RWPE1 (cell line): ENCODE results near the gene WWOX.

Source experiments
- CTCF ChIA-PET: fragments of 350-600 bp; sonication (Branson Sonifier 250); formaldehyde crosslinking; extraction: SDS; loops from one replicate; lab custom pipeline; 2021; lab: Yijun Ruan, JAX
- POLR2A ChIA-PET: fragments of 400-600 bp; formaldehyde crosslinking; extraction: SDS; loops from one replicate; lab custom pipeline; 2020; ENCODE audit warnings: antibody characterized with exemption; ENCODE audit not compliant: low non-redundant PET; lab: Yijun Ruan, JAX
- DNase-seq: peaks from one replicate; pipeline ENCODE4 v3.0.0; 2012; ENCODE audit warnings: low spot score
- H3K27ac ChIP-seq: fragments of 450-650 bp; 2 replicates; pipeline ENCODE4 v1.5.1; 2017
- TF ChIP-seq, protein P1 (sequence below): fragments of 450-650 bp; conservative IDR thresholded peaks from 2 replicates; pipeline ENCODE4 v1.5.1; 2017; ENCODE audit warnings: low read depth, mild to moderate bottlenecking

The WWOX gene

DNA sequence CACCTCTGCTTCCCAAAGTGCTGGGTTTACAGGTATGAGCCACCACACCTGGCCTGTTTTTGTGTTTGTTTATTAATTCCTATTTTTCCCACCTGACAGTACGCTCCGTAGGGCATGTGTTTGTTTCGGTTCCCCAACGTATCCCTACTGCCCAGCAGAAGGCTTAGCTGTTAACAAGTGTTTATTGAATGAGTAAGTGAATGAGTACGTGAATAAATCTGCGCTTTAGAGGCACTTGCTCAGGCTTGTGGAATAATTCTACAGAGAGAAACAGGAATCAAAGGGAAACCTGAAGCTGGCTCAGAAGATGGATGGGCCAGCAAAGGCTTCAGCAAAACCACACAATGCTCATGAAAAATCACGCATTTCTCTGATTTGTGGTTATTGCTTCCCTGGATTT lies 853.2 kb downstream of the WWOX start:
- TF ChIP-seq, protein P1, sequence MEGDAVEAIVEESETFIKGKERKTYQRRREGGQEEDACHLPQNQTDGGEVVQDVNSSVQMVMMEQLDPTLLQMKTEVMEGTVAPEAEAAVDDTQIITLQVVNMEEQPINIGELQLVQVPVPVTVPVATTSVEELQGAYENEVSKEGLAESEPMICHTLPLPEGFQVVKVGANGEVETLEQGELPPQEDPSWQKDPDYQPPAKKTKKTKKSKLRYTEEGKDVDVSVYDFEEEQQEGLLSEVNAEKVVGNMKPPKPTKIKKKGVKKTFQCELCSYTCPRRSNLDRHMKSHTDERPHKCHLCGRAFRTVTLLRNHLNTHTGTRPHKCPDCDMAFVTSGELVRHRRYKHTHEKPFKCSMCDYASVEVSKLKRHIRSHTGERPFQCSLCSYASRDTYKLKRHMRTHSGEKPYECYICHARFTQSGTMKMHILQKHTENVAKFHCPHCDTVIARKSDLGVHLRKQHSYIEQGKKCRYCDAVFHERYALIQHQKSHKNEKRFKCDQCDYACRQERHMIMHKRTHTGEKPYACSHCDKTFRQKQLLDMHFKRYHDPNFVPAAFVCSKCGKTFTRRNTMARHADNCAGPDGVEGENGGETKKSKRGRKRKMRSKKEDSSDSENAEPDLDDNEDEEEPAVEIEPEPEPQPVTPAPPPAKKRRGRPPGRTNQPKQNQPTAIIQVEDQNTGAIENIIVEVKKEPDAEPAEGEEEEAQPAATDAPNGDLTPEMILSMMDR: no peak
- DNase-seq: no peak
- ChIA-PET CTCF (interaction anchor here (0.7 to 0.8 kb wide), 2 partner anchors 46 to 505 kb away, joined by 3 to 6 read pairs; no protein-coding TSS in a partner anchor), POLR2A (no interaction called here)
- H3K27ac ChIP-seq: no peak overlapping the region

DNA sequence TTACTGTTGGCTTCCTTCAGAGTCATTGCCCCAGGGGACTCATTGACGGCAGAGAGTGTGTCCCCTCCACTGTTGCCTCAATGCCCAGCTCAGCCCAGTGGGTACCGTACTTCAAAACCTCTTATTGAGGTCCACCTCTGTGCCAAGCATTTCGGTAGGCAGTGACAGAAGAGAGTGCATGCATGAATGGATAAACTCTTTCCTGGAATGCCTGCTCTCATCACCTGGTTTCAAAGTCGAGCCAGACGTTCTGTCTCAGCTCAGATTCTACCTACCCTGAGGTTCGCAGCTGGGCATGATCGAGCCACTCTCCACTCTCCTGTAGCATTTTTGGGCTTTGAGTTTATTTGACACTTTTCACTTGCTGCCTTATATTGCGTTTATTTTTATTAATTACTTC lies 854.1 kb downstream of the WWOX start:
- ChIA-PET CTCF (no interaction called here), POLR2A (no interaction called here)
- no peak overlapping the region for H3K27ac ChIP-seq
- no peak for DNase-seq
- TF ChIP-seq, protein P1: no peak

DNA sequence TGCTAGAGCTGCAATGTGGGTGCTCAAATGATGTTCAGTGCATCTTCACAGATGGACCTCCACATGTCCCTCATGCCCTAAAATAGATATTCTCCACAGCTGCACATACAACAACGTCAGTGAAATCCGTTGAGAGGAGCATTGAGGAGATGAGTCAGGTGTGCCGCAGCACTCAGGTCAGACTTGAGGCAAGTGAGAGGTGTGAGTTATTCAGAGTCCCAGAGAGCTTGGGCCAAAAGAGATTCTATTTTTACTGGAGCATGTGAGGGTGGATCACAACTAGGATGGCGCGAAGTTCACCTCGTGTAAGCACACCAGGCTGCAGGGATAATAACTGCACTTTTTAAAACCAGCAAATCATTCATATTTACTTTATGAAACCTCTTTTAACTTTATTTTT lies 855.8 kb downstream of the WWOX start:
- no peak for DNase-seq
- no peak overlapping the region for H3K27ac ChIP-seq
- CTCF ChIA-PET: interaction anchor here (1.2 kb wide), 1 partner anchor 823 kb away, joined by 3 read pairs; no protein-coding TSS in a partner anchor
- POLR2A ChIA-PET: no interaction called here
- TF ChIP-seq, protein P1: no peak

DNA sequence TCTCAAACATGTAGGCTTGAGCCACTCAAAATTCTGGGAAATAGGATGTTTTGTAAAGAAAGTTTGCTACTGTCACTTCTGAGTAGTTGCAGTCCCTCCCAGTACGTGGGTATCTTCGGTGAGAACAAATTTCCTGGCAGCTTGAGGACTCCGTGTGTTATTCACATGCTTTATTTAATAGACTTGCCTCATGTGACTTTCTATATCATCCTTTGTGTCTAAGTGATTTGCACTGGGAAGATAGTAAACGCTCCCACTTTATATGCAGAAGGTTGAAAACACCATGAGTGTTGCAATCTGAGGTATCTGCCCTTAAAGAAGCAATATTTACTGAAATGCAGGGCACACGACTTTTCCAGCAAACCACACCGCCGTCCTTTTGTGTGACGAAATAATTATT lies 857.4 kb downstream of the WWOX start:
- no peak for DNase-seq
- H3K27ac ChIP-seq: no peak overlapping the region
- ChIA-PET POLR2A (no interaction called here), CTCF (no interaction called here)
- TF ChIP-seq, protein P1: no peak

DNA sequence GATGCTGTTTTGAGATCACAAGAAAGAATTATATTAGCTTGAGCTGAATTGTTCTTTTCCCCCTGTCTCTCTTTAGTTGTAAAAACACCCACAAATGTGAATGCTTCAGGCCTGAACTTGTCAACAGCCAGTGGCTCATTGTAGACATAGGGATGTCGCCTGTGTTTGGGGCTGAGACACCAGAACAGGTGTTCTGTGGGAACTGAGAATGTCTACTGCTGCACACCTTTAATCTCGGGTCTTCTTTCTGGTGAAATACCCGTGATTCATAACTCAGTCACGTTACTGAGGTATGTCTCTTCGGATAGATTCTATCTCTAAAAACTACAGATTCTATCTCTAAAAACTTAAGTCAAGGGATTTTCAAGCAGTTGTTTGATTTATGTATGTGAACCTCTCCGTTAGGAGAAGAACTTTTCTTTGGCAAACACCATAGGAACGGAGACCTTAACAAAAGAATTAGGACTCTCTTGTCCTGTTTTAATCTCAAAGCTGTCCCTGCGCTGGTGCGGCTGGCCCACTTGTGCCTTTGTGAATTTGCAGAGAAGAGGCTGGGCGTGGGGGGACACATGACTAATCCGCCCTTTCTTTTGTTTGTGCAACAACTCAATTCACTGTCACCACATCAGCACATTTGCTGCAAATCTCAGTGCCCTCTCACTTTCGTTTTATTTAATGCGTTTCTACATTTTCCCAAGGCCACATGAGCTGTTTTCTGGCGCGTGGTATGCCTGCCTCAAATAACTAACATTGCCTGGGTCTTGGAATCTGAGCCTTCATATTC lies 858.1 kb downstream of the WWOX start:
- DNase-seq: no peak
- POLR2A ChIA-PET: no interaction called here
- no peak overlapping the region for H3K27ac ChIP-seq
- CTCF ChIA-PET: interaction anchor here (0.6 to 0.7 kb wide), 2 partner anchors 36 to 114 kb away, joined by 3 to 5 read pairs; no protein-coding TSS in a partner anchor
- TF ChIP-seq, protein P1: no peak

DNA sequence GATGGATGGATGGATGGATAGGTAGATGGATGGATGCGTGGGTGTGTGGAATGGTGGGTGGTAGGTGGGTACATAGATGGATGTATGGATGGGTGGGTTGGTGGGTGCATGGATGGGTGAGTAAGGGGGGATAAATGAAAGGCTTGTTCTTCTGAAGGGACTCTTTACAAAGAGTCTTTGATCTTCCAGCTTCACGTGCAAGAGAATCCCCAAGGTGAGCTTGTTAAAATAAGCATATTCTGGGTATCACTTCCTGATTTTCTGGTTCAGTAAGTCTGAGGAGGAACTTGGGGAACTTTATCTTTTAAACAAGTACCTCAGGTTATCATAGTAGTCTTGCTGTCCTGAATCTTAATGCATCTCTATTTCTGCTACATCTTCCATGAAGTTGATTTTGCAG lies 862.0 kb downstream of the WWOX start:
- DNase-seq: no peak
- ChIA-PET POLR2A (no interaction called here), CTCF (interaction anchor here (0.6 to 0.7 kb wide), 3 partner anchors 242 to 456 kb away, joined by 3 to 5 read pairs (median 4); no protein-coding TSS in a partner anchor)
- TF ChIP-seq, protein P1: no peak
- no peak overlapping the region for H3K27ac ChIP-seq
